HG03565 (cell line): Measurements from ENCODE around the gene RHOXF1.
"Not testable (repeated sequence)": the region's sequence is repeated elsewhere in the genome, so short reads cannot be mapped to it uniquely, and the experiment has no call there.

Source experiments
- ATAC-seq: cut with Tn5 transposase; IDR thresholded peaks from one replicate; pipeline ENCODE4 v1.9.1; 2021; ENCODE audit warnings: mild to moderate bottlenecking, moderate library complexity; ENCODE audit not compliant: unreplicated experiment

The RHOXF1 gene

GRCh38 chrX:120115438-120115963 is at the start of gene RHOXF1:
RHOXF1 (minus strand) TSS chrX:120115913; CDS start chrX:120115862, 51 bp downstream.
- ATAC-seq = no peak

GRCh38 chrX:120159086-120159485 is 43.4 kb upstream of the RHOXF1 start:
- ATAC-seq = not testable (repeated sequence)

- ATAC-seq = not testable (repeated sequence)
Measured at GRCh38 chrX:120158313-120158712, 42.6 kb upstream of the RHOXF1 start, which contains the start of gene RHOXF2. RHOXF2 (plus strand) TSS chrX:120158613; CDS start chrX:120158751, 138 bp downstream.

- not testable (repeated sequence) for ATAC-seq
Measured at GRCh38 chrX:120150109-120150744, 34.5 kb upstream of the RHOXF1 start.

- no peak for ATAC-seq
Measured at GRCh38 chrX:120147537-120147936, 31.8 kb upstream of the RHOXF1 start.

- not testable (repeated sequence) for ATAC-seq
Measured at GRCh38 chrX:120146323-120146722, 30.6 kb upstream of the RHOXF1 start.

- no peak for ATAC-seq
Measured at GRCh38 chrX:120145295-120145925, 29.7 kb upstream of the RHOXF1 start.

- no peak for ATAC-seq
Measured at GRCh38 chrX:120144178-120144844, 28.6 kb upstream of the RHOXF1 start.

- ATAC-seq = no peak
Measured at GRCh38 chrX:120140293-120140981, 24.7 kb upstream of the RHOXF1 start.

- ATAC-seq = no peak
Measured at GRCh38 chrX:120137439-120137838, 21.7 kb upstream of the RHOXF1 start.

GRCh38 chrX:120136840-120137239 is 21.1 kb upstream of the RHOXF1 start:
- ATAC-seq = no peak

GRCh38 chrX:120136128-120136527 is 20.4 kb upstream of the RHOXF1 start:
- no peak for ATAC-seq

GRCh38 chrX:120128306-120128846 is 12.7 kb upstream of the RHOXF1 start:
- not testable (repeated sequence) for ATAC-seq

GRCh38 chrX:120125444-120125843 is 9.7 kb upstream of the RHOXF1 start:
- no peak for ATAC-seq

GRCh38 chrX:120120223-120120622 is 4.5 kb upstream of the RHOXF1 start:
- ATAC-seq = no peak

- ATAC-seq = no peak
Measured at GRCh38 chrX:120111611-120112010, 4.1 kb downstream of the RHOXF1 start.

- ATAC-seq = no peak
Measured at GRCh38 chrX:120109378-120109777, 6.3 kb downstream of the RHOXF1 start.

GRCh38 chrX:120104707-120105106 is 11.0 kb downstream of the RHOXF1 start:
- not testable (repeated sequence) for ATAC-seq

GRCh38 chrX:120101057-120101456 is 14.7 kb downstream of the RHOXF1 start:
- ATAC-seq = not testable (repeated sequence)

GRCh38 chrX:120090208-120090607 is 25.5 kb downstream of the RHOXF1 start:
- ATAC-seq = no peak
